Superior temporal gyrus (tissue), 1 donor: ENCODE results near the gene CHCHD1.
A peak's percentile ranks its signal among the peaks of the same experiment; 100 is the strongest.
"Not testable (repeated sequence)": the region's sequence is repeated elsewhere in the genome, so short reads cannot be mapped to it uniquely, and the experiment has no call there.

ENCODE experiments used
- DNase-seq: peaks from one replicate; pipeline ENCODE4 v3.0.0-alpha.2; 2016; ENCODE audit errors: extremely low spot score

The CHCHD1 gene

GRCh38 chr10:73768881-73769280, 13.0 kb upstream of the CHCHD1 start:
- DNase-seq, result no peak

- DNase-seq, result no peak
Observed at GRCh38 chr10:73769396-73769795, 12.5 kb upstream of the CHCHD1 start.

- peak; percentile 92 for DNase-seq
Observed at GRCh38 chr10:73771722-73772280, 10.0 kb upstream of the CHCHD1 start.

- DNase-seq, result peak; percentile 76
Observed at GRCh38 chr10:73772281-73773151, 9.3 kb upstream of the CHCHD1 start.

- DNase-seq, result peak; percentile 15
Observed at GRCh38 chr10:73773152-73773879, 8.5 kb upstream of the CHCHD1 start.

GRCh38 chr10:73774637-73775036, 7.2 kb upstream of the CHCHD1 start:
- DNase-seq, result peak; percentile 26

- DNase-seq, result no peak
Observed at GRCh38 chr10:73779018-73779417, 2.8 kb upstream of the CHCHD1 start.

- no peak for DNase-seq
Observed at GRCh38 chr10:73779539-73780197, 2.2 kb upstream of the CHCHD1 start.

GRCh38 chr10:73780301-73780700, 1.5 kb upstream of the CHCHD1 start:
- no peak for DNase-seq

GRCh38 chr10:73780966-73781365, 882 bp upstream of the CHCHD1 start:
- DNase-seq, result no peak

GRCh38 chr10:73781548-73781878, 335 bp upstream of the CHCHD1 start:
- DNase-seq, result no peak

- DNase-seq, result no peak
Observed at GRCh38 chr10:73782749-73783085, 869 bp downstream of the CHCHD1 start.

- peak; percentile 99 for DNase-seq
Observed at GRCh38 chr10:73785211-73785720, 3.4 kb downstream of the CHCHD1 start, which contains the start of gene ZSWIM8. ZSWIM8 (plus strand) TSS chr10:73785606; CDS start chr10:73785879, 273 bp downstream.

- DNase-seq, result peak; percentile 23
Observed at GRCh38 chr10:73785721-73786511, 4.1 kb downstream of the CHCHD1 start.

- DNase-seq, result no peak
Observed at GRCh38 chr10:73786512-73786885, 4.7 kb downstream of the CHCHD1 start.

- DNase-seq, result not testable (repeated sequence)
Observed at GRCh38 chr10:73787031-73787800, 5.4 kb downstream of the CHCHD1 start.

GRCh38 chr10:73788864-73789658, 7.2 kb downstream of the CHCHD1 start:
- no peak for DNase-seq

- DNase-seq, result no peak
Observed at GRCh38 chr10:73789659-73790055, 7.8 kb downstream of the CHCHD1 start.

GRCh38 chr10:73790886-73791625, 9.2 kb downstream of the CHCHD1 start:
- DNase-seq, result no peak
